ENCODE results near the gene TFEB. TPM values are rescaled to one million over a fixed set of nuclear protein-coding genes. Genes with fewer than 3 reads are reported as not detected.

Gene TFEB
- total and polyA plus RNA-seq, 9 donors: 2.8 to 14.9 (median 8.8) TPM

- Histone ChIP-seq H3K27me3 (no peaks in the 10 kb centered on the region), H3K9me3 (no peaks in the 10 kb centered on the region), H3K36me3 (no peaks in the 10 kb centered on the region), H3K4me1 (ENCODE audit: insufficient read depth) (peaks cover 3% of the 10 kb centered on the region), H3K27ac (no peak overlapping the region), H3K4me3 (no peak overlapping the region)
- no peak for DNase-seq
- TF ChIP-seq EP300 (IDR thresholded peaks at IDR 0.05) (no peak), CTCF (IDR thresholded peaks at IDR 0.05) (no peak), POLR2A (IDR thresholded peaks at IDR 0.05) (no peak)
- intact Hi-C loops (cut with DNase I): no loop called here
Measured at GRCh38 chr6:41732149-41732548, 3.3 kb downstream of the TFEB start.

- Histone ChIP-seq H3K36me3 (no peaks in the 10 kb centered on the region), H3K4me3 (no peak overlapping the region), H3K9me3 (no peaks in the 10 kb centered on the region), H3K27me3 (no peaks in the 10 kb centered on the region), H3K27ac (no peak overlapping the region), H3K4me1 (ENCODE audit: insufficient read depth) (peaks cover 3% of the 10 kb centered on the region)
- intact Hi-C loops (cut with DNase I): no loop called here
- no peak for TF ChIP-seq POLR2A (IDR thresholded peaks at IDR 0.05)
- TF ChIP-seq EP300 (IDR thresholded peaks at IDR 0.05): no peak
- no peak for DNase-seq
- 88 to 92% (median 89%) methylated on average over 7 of the region's 7 CpGs for WGBS, 3 donors
Measured at GRCh38 chr6:41731561-41732086, 3.8 kb downstream of the TFEB start.

- no peak for DNase-seq
- H3K4me3 ChIP-seq: no peak overlapping the region
- no peak for TF ChIP-seq CTCF (IDR thresholded peaks at IDR 0.05)
- no peak for TF ChIP-seq POLR2A (IDR thresholded peaks at IDR 0.05)
- no peak for TF ChIP-seq EP300 (IDR thresholded peaks at IDR 0.05)
- H3K27ac ChIP-seq: no peak overlapping the region
- intact Hi-C loops (cut with DNase I): no loop called here
- H3K36me3 ChIP-seq: no peaks in the 10 kb centered on the region
- no peaks in the 10 kb centered on the region for H3K27me3 ChIP-seq
- 66 to 83% (median 77%) methylated on average over 9 of the region's 9 CpGs for WGBS, 3 donors
- peaks cover 3% of the 10 kb centered on the region for H3K4me1 ChIP-seq (ENCODE audit: insufficient read depth)
- no peaks in the 10 kb centered on the region for H3K9me3 ChIP-seq
Measured at GRCh38 chr6:41730531-41731436, 4.6 kb downstream of the TFEB start.

GRCh38 chr6:41729624-41730023 lies 5.8 kb downstream of the TFEB start:
- Histone ChIP-seq H3K27me3 (no peaks in the 10 kb centered on the region), H3K4me3 (no peak overlapping the region), H3K4me1 (ENCODE audit: insufficient read depth) (peaks cover 3% of the 10 kb centered on the region), H3K36me3 (no peaks in the 10 kb centered on the region), H3K9me3 (no peaks in the 10 kb centered on the region), H3K27ac (no peak overlapping the region)
- WGBS, 3 donors: 91 to 95% (median 95%) methylated on average over 7 of the region's 7 CpGs
- DNase-seq: no peak
- intact Hi-C loops (cut with DNase I): no loop called here
- no peak for TF ChIP-seq EP300 (IDR thresholded peaks at IDR 0.05)
- TF ChIP-seq CTCF (IDR thresholded peaks at IDR 0.05): no peak
- no peak for TF ChIP-seq POLR2A (IDR thresholded peaks at IDR 0.05)

GRCh38 chr6:41728954-41729353 lies 6.5 kb downstream of the TFEB start:
- H3K9me3 ChIP-seq: no peaks in the 10 kb centered on the region
- H3K27me3 ChIP-seq: no peaks in the 10 kb centered on the region
- intact Hi-C loops (cut with DNase I): no loop called here
- DNase-seq: no peak
- TF ChIP-seq CTCF (IDR thresholded peaks at IDR 0.05) (no peak), EP300 (IDR thresholded peaks at IDR 0.05) (no peak), POLR2A (IDR thresholded peaks at IDR 0.05) (no peak)
- WGBS, 3 donors: 94 to 97% (median 94%) methylated on average over 7 of the region's 7 CpGs
- H3K4me1 ChIP-seq (ENCODE audit: insufficient read depth): peaks cover 3% of the 10 kb centered on the region
- no peak overlapping the region for H3K27ac ChIP-seq
- no peaks in the 10 kb centered on the region for H3K36me3 ChIP-seq
- H3K4me3 ChIP-seq: no peak overlapping the region

All from ovary (tissue), 9 donors.